Nucleus accumbens (tissue), 56 donors: ENCODE results near the gene IL10RA.
"Not testable (repeated sequence)": the region's sequence is repeated elsewhere in the genome, so short reads cannot be mapped to it uniquely, and the experiment has no call there.

Experiments used
- DNase-seq, 56 donors: peaks; one replicate each; lab custom pipeline; 2025; lab: John Stamatoyannopoulos, UW

IL10RA gene

GRCh38 chr11:117960406-117960805 is 25.8 kb upstream of the IL10RA start:
- no peak for DNase-seq

- no peak for DNase-seq
Measured at GRCh38 chr11:117961896-117962295, 24.3 kb upstream of the IL10RA start.

GRCh38 chr11:117962826-117963225 is 23.4 kb upstream of the IL10RA start:
- DNase-seq = no peak

- no peak for DNase-seq
Measured at GRCh38 chr11:117966908-117967307, 19.3 kb upstream of the IL10RA start.

- no peak for DNase-seq
Measured at GRCh38 chr11:117969160-117969991, 16.8 kb upstream of the IL10RA start.

- no peak for DNase-seq
Measured at GRCh38 chr11:117970400-117971024, 15.7 kb upstream of the IL10RA start.

- DNase-seq = no peak
Measured at GRCh38 chr11:117972044-117972443, 14.2 kb upstream of the IL10RA start.

- no peak for DNase-seq
Measured at GRCh38 chr11:117972629-117973502, 13.3 kb upstream of the IL10RA start.

GRCh38 chr11:117973503-117973860 is 12.7 kb upstream of the IL10RA start:
- DNase-seq = no peak

- DNase-seq = no peak
Measured at GRCh38 chr11:117976445-117976844, 9.7 kb upstream of the IL10RA start.

- DNase-seq = no peak
Measured at GRCh38 chr11:117977029-117977428, 9.2 kb upstream of the IL10RA start.

GRCh38 chr11:117977612-117978264 is 8.5 kb upstream of the IL10RA start:
- DNase-seq = not testable (repeated sequence)

GRCh38 chr11:117978291-117978910 is 7.8 kb upstream of the IL10RA start:
- DNase-seq = not testable (repeated sequence)

GRCh38 chr11:117978991-117979390 is 7.2 kb upstream of the IL10RA start:
- no peak for DNase-seq

- DNase-seq = peak in 4 of 56 donors; percentile 16 to 37 (median 23)
Measured at GRCh38 chr11:117979481-117980211, 6.5 kb upstream of the IL10RA start.

GRCh38 chr11:117980280-117980679 is 5.9 kb upstream of the IL10RA start:
- no peak for DNase-seq

- DNase-seq = no peak
Measured at GRCh38 chr11:117980720-117981119, 5.5 kb upstream of the IL10RA start.

GRCh38 chr11:117983163-117983475 is 3.1 kb upstream of the IL10RA start:
- no peak for DNase-seq

- no peak for DNase-seq
Measured at GRCh38 chr11:117984476-117984875, 1.7 kb upstream of the IL10RA start.
